GM21717 (cell line): ENCODE results near the gene ASXL1.
"Not testable (repeated sequence)": the region's sequence is repeated elsewhere in the genome, so short reads cannot be mapped to it uniquely, and the experiment has no call there.

Experiments used
- ATAC-seq: cut with Tn5 transposase; IDR thresholded peaks from one replicate; pipeline ENCODE4 v1.9.1; 2021; ENCODE audit warnings: mild to moderate bottlenecking, moderate library complexity; ENCODE audit not compliant: unreplicated experiment

The ASXL1 gene

DNA sequence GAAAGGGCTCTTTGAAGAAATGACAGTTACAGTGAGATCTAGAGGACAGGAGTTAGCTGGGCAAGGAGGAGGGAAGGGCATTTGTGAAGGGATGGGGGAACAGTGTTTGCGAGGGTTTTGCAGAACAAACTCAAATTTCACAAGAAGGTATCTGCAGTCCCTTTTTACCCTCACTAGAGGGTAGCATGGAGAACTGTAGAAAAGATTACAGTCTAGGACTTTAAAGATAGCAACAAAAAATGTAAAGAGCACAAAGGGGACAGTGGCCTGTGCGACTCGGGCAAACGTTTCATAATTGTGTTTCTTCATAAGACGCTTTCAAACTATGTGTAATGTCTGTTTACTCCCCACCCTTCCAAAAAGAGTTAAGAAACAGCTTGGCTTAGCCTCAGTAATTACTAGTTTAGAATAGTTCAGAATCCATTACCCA, 21.2 kb upstream of the ASXL1 start:
- no peak for ATAC-seq

GRCh38 chr20:32337937-32338661, 20.0 kb upstream of the ASXL1 start:
- no peak for ATAC-seq

DNA sequence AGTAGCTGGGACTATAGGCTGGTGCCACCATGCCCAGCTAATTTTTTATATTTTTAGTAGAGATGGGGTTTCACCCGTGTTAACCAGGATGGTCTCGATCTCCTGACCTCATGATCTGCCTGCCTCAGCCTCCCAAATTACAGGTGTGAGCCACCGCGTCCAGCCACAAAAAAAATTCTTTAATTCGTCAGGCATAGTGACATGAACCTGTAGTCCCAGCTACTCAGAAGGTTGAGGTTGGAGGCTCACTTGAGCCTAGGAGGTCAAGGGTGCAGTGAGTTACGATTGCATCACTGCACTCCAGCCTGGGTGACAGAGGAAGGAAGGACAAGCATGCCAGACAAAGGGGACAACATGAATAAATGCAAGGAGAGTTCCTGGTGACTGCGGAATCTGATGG, 19.5 kb upstream of the ASXL1 start:
- ATAC-seq: no peak

DNA sequence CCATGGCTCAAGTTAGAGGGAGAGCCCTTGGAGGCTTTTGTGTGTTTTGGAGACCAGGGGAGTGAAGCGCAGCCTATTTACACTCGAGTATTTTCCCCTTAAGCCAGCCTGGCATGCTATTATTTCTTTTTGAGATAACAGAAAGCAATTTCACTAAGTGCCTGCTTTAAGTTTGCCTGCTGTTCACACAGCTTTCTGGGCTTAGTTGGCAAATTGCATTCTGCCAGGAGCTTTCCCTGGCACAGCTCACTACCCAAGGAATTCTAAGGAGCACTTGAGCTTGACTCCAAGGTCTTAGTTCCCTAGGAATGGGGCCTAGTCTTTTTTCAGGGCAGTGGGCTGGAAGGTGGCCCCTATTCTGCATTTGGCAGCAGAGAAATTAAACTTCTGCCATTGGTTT, 19.0 kb upstream of the ASXL1 start:
- no peak for ATAC-seq

GRCh38 chr20:32341053-32341452, 17.1 kb upstream of the ASXL1 start:
- ATAC-seq: not testable (repeated sequence)

GRCh38 chr20:32343439-32343838, 14.7 kb upstream of the ASXL1 start:
- ATAC-seq: no peak

DNA sequence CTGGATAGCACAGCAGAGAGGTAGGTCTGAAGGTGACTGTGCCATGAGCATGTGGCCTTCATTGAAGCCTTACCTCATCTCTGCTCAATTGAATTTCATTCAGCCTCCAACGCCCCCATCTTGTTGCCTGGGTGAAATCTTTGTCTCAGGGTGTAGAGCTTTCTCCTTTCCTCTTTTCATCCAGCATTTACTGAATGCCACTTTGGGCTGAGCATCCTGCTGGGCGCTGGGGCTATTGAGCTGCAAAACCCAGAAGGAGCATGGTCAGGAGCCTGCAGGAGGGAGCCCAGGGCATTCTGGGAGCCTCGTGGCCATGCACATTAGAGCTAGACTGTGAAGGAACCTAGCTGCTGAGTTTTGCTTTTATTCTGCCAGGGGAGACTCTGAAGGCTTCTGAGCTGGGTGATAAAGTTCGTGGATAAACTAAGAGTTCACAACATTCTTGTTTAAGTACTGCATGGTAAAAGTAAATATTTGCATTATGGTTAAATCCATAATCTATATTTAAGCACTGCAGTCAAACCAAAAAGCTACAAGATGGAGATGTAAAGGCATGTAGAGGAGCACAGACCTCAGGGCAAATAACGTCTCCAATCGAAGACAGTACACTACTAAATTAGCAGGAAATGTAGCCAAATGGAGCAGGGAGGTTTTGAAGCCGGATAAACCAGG, 13.2 kb upstream of the ASXL1 start:
- no peak for ATAC-seq

DNA sequence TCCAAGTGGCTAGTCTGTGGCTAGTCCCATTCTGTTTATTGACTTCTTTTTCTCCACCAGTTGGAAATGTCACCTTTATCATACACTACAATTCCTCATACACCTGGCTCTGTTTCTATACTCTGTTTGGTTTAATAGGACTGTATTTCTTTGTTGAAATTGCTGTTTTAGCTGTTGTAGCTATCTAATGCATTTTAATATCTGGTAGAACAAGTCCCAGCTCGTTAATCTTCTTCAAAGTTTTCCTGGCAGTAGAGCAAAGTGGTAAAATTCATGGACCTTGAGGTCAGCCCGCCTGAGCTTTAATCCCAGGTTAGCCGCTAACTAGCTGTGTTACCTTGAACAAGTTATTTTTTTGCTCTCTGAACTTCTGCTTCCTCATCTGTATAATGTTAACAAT, 9.9 kb upstream of the ASXL1 start:
- no peak for ATAC-seq

GRCh38 chr20:32350421-32350820, 7.7 kb upstream of the ASXL1 start:
- no peak for ATAC-seq

DNA sequence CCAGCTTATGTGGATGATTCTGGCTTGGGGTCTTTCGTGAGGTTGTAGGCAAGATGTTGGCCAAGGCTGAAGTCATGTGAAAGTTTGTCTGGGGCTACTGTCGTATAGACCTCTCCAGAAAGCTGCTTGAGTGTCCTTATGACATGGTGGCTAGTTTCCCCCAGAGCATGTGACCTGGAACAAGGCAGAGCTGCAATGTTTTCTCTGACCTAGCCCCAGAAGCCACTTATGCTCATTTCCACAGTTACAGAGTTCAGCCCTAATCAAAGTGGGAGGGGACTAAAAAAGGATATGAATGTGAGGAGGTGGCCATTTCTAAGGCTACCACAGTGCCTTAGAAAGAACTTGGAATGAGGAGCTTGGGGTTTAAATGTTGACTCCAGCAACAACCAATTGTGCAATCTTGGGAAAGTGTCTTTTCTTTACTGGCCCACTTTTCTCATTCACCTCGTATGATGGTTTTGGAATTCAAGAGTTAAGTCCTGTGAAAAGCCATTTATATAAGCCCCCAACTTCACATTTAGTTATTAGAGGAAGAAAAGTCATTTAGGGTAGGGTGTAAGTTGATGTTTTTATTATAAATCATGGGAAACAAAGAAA, 5.9 kb upstream of the ASXL1 start:
- no peak for ATAC-seq

GRCh38 chr20:32353848-32354496, 4.2 kb upstream of the ASXL1 start:
- no peak for ATAC-seq

GRCh38 chr20:32354592-32355416, 3.3 kb upstream of the ASXL1 start:
- ATAC-seq: no peak

GRCh38 chr20:32355417-32355841, 2.7 kb upstream of the ASXL1 start:
- no peak for ATAC-seq

GRCh38 chr20:32355907-32356621, 2.1 kb upstream of the ASXL1 start:
- not testable (repeated sequence) for ATAC-seq

- ATAC-seq: no peak
These were observed 1.3 kb upstream of the ASXL1 start for GRCh38 chr20:32356622-32357374.

- ATAC-seq: no peak
These were observed 709 bp upstream of the ASXL1 start for GRCh38 chr20:32357375-32357868.

- no peak for ATAC-seq
These were observed 426 bp downstream of the ASXL1 start for GRCh38 chr20:32358632-32358882.

DNA sequence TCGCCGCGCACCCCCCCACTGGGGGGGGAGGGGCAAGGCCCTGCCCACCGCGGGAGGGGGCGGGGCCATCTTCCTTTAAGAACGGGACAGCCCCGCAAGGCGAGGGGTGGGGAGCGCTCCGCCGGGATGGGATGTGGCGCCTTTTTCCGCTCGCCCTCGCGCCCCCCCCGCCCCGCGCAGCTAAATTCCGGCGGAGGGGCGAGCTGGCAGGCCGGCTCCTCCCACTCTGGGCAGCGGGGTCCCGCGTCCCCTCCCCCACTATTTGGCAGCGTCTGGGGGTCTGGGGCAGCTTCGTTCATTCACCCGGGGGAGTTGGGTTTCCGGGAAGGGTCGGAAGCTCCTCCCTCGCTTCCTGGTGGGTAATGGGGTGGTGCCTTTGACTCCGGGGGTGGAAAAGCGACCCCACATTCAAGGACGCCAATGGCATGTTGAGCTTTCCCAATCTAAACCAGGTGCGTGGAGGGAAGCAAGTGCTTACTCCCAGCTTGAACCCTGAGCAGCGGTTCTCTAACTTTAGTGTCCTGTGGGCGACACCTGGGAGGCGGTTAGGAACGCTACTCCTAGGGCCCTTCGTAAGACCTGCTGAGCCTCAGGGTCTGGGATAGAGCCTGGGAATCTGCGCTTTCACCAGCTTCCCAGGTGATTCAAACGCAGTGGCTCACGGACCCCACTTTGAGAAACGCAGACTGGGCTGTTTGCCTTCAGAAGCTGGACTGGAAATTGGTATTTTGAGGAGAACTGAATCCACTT, 927 bp downstream of the ASXL1 start:
- ATAC-seq: peak; percentile 18
